ENCODE data around the gene ALKAL2. TPM values are rescaled to one million over a fixed set of nuclear protein-coding genes. Genes with fewer than 3 reads are reported as not detected.

Gene ALKAL2
- total RNA-seq, 4 donors from 2014 or later: 4.0 to 11.0 (median 7.1) TPM

DNA sequence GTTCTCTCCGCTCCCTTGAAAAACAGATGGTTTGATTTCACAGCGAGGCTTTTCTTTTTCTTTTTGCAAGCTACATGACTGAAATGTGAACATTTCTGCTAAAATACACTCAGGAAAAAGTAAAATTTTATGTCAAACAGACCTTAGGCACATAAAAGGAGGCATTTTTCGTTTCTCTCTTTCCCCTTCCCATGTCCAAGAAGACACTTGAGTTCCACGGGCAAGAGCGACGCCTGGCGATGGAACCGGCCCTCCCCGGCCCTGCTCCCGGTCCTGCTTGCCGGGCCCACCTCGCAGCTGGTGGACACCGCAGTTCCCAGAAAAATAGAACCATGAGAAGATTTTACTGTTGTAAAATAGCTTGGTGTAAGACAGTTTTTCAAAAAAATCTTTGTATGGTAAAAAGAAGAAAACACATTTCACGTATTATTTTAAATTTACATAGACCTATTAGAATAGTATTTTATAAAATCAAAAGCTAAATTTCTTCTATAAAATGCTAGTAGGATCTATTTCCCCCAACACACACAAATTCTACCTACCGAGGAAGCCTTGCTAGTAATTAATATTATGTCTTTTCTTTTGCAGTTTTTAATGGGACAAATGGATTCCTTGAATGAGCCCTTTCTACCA is 2.3 kb upstream of the ALKAL2 start:
- TF ChIP-seq, protein P1, sequence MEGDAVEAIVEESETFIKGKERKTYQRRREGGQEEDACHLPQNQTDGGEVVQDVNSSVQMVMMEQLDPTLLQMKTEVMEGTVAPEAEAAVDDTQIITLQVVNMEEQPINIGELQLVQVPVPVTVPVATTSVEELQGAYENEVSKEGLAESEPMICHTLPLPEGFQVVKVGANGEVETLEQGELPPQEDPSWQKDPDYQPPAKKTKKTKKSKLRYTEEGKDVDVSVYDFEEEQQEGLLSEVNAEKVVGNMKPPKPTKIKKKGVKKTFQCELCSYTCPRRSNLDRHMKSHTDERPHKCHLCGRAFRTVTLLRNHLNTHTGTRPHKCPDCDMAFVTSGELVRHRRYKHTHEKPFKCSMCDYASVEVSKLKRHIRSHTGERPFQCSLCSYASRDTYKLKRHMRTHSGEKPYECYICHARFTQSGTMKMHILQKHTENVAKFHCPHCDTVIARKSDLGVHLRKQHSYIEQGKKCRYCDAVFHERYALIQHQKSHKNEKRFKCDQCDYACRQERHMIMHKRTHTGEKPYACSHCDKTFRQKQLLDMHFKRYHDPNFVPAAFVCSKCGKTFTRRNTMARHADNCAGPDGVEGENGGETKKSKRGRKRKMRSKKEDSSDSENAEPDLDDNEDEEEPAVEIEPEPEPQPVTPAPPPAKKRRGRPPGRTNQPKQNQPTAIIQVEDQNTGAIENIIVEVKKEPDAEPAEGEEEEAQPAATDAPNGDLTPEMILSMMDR (IDR thresholded peaks at IDR 0.05): peak in 1 of 2 donors; percentile 67
- TF ChIP-seq POLR2AphosphoS5 (IDR thresholded peaks at IDR 0.05) (no peak), POLR2A (IDR thresholded peaks at IDR 0.05) (no peak)
- peaks cover 38% of the 10 kb centered on the region for H3K27me3 ChIP-seq
- H3K9me3 ChIP-seq: no peaks in the 10 kb centered on the region
- 9% methylated on average over 15 of the region's 15 CpGs for WGBS
- H3K4me3 ChIP-seq: peak overlapping the region; percentile 61
- DNase-seq (ENCODE audit: low spot score in 2 of 2): peak in 1 of 2 donors; percentile 82
- peaks cover 32% of the 10 kb centered on the region for H3K4me1 ChIP-seq
- no peaks in the 10 kb centered on the region for H3K36me3 ChIP-seq
- peak overlapping the region; percentile 81 for H3K27ac ChIP-seq

DNA sequence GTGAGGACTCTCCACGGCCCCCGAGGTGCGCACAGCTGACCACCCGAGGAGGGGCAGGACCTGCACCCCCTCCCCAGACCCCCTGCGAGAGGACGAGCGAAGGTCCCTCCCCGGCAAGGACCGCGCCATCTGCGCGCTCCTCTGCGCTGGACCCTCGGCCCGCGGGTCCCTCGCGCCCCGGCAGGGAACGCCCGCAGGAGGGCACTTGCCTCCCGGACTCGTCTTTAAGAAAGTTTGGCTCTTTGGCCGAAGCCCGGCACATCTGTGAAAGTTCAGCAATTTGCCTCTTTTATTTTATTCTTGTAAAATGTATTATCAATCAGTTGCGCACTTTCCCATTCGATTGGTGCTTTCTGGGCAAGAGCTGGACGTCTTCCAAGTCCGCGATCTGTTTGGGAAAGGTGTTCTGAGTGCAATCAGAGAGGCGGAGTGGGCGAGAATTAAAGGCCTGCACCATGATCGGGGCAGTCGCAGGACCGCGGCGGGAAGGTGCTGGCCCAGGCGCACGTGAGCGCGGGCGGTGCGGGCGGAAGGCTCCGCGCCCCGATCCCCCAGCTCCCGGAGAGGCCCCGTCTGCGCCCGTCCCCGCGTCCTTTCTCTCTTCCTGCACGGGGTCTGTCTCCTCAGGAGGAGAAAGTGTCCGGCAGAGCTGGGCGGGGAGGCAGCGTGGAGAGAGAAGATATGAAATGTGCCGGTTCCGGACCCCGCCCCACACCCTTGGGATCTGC is 1.6 kb upstream of the ALKAL2 start:
- peak in 1 of 2 donors; percentile 68 for DNase-seq (ENCODE audit: low spot score in 2 of 2)
- Histone ChIP-seq H3K4me1 (peaks cover 32% of the 10 kb centered on the region), H3K36me3 (no peaks in the 10 kb centered on the region), H3K27me3 (peaks cover 34% of the 10 kb centered on the region), H3K9me3 (no peaks in the 10 kb centered on the region), H3K27ac (peak overlapping the region; percentile 81), H3K4me3 (peak overlapping the region; percentile 61)
- TF ChIP-seq, protein P1 (IDR thresholded peaks at IDR 0.05): no peak
- TF ChIP-seq POLR2AphosphoS5 (IDR thresholded peaks at IDR 0.05) (no peak), POLR2A (IDR thresholded peaks at IDR 0.05) (no peak), EP300 (IDR thresholded peaks at IDR 0.05) (no peak)
- under 1% methylated on average over 45 of the region's 60 CpGs for WGBS

DNA sequence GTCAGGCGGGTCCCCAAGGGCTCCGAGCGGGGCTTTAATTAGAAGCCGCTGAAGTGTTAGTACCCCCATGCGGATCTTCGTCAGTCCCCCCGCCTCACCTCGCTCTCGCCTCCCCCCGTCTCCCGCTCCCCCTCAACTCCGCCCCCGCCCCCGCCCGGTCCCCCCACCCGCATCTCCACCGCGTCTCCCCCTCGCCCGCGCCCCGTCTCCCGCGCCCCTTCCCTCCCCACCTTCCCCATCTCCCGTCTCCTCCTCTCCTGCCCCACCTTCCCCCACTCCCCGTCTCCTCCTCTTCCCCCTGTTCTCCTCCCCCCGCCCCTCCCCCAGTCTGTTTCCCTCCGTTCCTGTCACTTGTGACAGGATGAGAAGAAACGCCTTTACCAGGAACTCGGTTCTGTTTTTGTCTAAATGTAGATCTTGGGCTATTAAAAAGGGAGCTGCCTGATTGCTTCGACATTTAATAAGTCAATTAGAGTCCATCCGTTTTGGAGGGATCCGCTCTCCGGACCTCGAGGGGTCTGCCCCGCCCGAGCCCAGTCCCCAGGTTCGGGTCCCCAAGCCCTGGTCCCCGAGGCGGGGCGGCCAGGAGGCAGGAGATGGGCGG is 969 bp upstream of the ALKAL2 start:
- WGBS: under 1% methylated on average over 13 of the region's 42 CpGs
- H3K9me3 ChIP-seq: no peaks in the 10 kb centered on the region
- TF ChIP-seq EP300 (IDR thresholded peaks at IDR 0.05): no peak
- TF ChIP-seq, protein P1 (IDR thresholded peaks at IDR 0.05): no peak
- TF ChIP-seq POLR2A (IDR thresholded peaks at IDR 0.05): no peak
- no peak for TF ChIP-seq POLR2AphosphoS5 (IDR thresholded peaks at IDR 0.05)
- peak overlapping the region; percentile 61 for H3K4me3 ChIP-seq
- H3K27me3 ChIP-seq: peaks cover 34% of the 10 kb centered on the region
- peaks cover 32% of the 10 kb centered on the region for H3K4me1 ChIP-seq
- no peaks in the 10 kb centered on the region for H3K36me3 ChIP-seq
- DNase-seq (ENCODE audit: low spot score in 2 of 2): no peak
- peak overlapping the region; percentile 81 for H3K27ac ChIP-seq

DNA sequence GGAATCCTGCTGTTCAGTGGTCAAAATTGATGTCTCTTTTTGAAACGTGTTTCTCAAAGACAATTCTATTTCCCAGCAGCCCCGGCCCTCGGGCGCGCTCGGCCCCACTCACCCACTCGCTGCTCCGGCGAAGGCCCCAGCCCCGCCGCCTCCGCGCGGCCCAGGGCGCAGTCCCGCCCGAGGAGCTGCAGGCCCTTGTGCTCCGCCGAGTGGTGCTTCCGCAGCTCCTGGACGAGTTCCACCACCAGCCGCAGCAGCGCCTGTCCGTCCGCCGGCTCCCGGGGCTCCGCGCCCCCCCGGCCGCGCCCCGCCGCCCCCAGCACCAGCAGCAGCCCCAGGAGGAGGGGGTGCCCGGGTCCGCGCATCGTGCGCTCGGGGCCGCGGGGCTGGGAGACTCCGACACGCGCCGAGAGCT is 413 bp downstream of the ALKAL2 start:
- Histone ChIP-seq H3K9me3 (no peaks in the 10 kb centered on the region), H3K27me3 (peaks cover 34% of the 10 kb centered on the region), H3K4me3 (peak overlapping the region; percentile 61), H3K4me1 (peaks cover 32% of the 10 kb centered on the region), H3K36me3 (no peaks in the 10 kb centered on the region), H3K27ac (peak overlapping the region; percentile 81)
- 0% methylated on average over 2 of the region's 46 CpGs for WGBS
- TF ChIP-seq, protein P1 (IDR thresholded peaks at IDR 0.05): no peak
- TF ChIP-seq POLR2A (IDR thresholded peaks at IDR 0.05): no peak
- TF ChIP-seq POLR2AphosphoS5 (IDR thresholded peaks at IDR 0.05): no peak
- no peak for TF ChIP-seq EP300 (IDR thresholded peaks at IDR 0.05)
- no peak for DNase-seq (ENCODE audit: low spot score in 2 of 2)

All from suprapubic skin (tissue), 4 donors.